Measurements from ENCODE around the gene CYP4F12.

The CYP4F12 gene

DNA sequence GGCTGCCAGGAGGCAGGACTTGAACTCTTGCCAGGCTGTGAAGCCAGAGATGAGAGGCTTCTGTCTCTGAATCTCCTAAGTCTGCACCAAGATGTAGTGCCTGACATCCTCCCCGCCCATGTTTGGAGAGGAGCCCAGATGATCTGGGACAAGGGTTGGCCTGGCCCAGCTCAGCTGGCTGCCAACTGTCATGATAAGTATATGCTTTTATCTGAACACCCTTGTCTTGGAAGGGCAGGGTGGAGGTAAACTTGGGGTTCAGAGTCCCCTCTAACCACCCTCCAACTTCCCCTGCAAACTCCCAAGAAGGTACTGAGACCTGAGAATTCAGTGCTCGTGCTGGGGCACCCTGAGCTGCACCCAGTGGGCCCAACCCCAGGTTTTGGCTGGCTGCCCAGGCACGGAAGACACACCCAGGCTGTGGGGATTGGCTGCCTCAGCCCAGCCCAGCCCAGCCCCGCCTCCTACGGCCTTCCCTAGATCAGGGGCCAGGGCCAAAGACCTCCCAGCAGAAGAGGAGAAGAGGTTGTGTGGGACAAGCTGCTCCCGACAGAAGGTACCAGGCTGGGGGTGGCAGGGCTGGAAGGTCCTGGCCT lies at the start of gene CYP4F12:
CYP4F12 (plus strand) TSS at position 508 of the 596 bp plus-strand sequence. CDS start 443 bp downstream, outside the sequence.
- DNase-seq (ENCODE audit: low read depth in 2 of 2, low spot score in 1 of 2), result no peak

DNA sequence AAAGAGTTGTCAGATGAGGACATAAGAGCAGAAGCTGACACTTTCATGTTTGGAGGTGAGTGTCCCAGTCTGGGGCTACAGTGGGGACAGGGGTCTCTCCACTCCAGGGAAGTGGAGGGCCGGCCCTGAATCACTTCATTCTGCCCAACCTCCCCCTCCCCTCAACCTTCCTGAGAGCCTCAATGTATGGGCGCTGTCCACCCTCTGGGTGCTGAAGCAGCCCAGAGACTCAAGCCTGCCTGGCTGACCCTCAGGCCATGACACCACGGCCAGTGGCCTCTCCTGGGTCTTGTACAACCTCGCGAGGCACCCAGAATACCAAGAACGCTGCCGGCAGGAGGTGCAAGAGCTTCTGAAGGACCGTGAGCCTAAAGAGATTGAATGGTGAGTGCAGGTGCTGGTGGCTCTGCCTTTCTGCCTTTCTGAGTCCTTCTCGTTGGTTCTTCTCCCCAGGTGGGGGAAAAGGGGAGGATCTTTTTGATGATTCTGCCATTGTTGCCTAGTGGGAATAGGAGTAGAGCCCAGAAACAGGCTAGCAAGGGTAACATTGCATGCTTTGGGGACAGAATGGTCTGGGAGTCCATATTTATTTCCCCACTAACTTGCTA lies 49.1 kb upstream of the CYP4F12 start:
- no peak for DNase-seq (ENCODE audit: low read depth in 2 of 2, low spot score in 1 of 2)

DNA sequence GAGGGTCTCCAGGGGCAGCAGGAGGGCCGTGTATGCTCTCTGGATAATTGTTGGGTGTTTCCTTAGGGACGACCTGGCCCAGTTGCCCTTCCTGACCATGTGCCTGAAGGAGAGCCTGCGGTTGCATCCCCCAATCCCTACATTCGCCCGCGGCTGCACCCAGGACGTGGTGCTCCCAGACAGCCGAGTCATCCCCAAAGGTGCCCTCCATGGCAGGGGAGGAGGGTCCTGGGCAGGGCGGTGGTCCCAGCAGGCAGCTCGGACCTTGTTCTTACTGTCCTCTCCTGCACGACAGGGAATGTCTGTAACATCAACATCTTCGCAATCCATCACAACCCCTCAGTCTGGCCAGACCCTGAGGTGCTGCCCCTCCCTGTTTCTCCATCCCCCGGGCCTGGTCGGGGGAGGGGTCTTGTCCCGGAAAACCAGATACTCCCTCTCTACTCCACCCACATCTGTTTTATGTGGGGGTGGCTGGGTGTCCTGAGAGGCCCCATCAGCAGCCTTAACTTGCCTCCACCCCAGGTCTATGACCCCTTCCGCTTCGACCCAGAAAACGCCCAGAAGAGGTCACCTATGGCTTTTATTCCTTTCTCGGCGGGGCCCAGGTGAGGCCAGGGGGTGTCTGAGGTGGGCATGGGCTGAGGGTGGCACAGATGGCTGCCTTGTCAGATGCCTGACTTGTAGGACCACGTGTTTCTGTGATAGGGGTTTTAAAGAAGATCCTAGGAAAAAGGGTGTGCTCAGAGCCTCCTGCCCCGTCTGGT lies 44.5 kb upstream of the CYP4F12 start:
- no peak for DNase-seq (ENCODE audit: low read depth in 2 of 2, low spot score in 1 of 2)

- DNase-seq (ENCODE audit: low read depth in 2 of 2, low spot score in 1 of 2), result peak; percentile 65 to 88
Observed at GRCh38 chr19:15629003-15629880, 43.6 kb upstream of the CYP4F12 start.

- DNase-seq (ENCODE audit: low read depth in 2 of 2, low spot score in 1 of 2), result no peak
Observed at GRCh38 chr19:15631817-15632216, 41.1 kb upstream of the CYP4F12 start.

- no peak for DNase-seq (ENCODE audit: low read depth in 2 of 2, low spot score in 1 of 2)
Observed at GRCh38 chr19:15633082-15633835, 39.6 kb upstream of the CYP4F12 start.

DNA sequence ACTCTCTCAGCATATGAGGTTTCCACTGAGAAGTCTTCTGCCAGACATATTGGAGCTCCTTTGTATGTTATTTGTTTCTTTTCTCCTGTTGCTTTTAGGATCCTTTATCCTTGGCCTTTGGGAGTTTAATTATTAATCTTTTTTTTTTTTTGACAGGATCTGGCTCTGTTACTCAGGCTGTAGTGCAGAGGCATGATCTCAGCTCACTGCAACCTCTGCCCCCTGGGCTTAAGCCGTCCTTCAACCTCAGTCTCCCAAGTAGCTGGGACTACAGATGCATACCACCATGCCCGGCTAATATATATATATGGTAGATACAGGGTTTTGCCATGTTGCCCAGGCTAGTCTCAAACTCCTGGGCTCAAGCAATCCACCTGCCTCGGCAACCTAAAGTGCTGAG lies 38.8 kb upstream of the CYP4F12 start:
- no peak for DNase-seq (ENCODE audit: low read depth in 2 of 2, low spot score in 1 of 2)

DNA sequence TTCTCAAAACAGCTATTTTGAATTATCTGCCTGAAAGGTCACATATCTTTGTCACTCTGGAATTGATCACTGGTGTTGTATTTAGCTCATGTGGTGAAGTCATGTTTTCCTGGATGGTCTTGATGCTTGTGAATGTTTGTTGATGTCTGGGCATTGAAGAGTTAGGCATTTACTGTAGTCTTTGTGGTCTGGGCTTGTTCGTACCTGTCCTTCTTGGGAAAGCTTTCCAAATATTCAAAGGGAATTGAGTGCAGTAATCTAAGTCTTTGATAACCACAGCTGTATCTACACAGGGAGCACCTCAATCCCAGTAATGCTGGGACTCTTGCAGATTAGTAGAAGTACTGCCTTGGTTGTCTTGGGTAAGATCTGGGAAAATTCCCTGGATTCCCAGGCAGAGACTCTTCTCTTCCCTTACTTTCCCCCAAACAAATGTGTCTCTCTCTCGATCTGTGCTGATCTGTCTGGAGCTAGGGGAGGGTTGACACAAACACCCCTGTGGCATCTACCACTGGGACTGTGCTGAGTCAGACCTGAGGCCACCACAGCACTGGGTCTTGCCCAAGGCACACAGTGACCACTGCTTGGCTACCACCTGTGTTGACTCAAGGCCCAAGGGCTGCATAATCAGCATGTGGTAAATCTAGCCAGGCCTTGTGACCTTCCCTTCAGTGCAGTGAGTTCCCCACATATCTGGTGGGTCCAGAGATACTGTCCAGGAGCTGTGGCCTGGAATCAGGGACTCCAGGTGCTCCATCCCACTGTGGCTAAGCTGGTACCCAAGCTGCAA lies 37.7 kb upstream of the CYP4F12 start:
- no peak for DNase-seq (ENCODE audit: low read depth in 2 of 2, low spot score in 1 of 2)

DNA sequence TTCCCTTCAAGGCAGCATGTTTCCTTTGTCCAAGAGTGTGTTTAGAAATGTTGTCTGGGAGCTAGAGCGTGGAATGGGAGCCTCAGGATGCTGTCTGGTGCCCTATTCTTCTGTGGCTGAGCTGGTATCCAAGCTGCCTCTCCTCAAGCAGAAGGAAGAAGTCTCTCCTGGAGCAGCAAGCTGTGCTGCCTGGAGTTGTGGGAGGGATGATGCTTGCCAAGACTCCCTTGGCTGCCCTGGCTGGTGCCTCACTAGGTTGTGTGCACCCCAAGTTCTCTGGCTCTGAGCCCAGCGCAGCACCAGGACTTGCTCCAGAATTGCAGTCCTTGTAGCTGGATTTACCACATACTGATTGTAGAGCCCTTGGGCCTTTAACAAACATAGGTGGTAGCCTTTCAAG lies 36.9 kb upstream of the CYP4F12 start:
- no peak for DNase-seq (ENCODE audit: low read depth in 2 of 2, low spot score in 1 of 2)

GRCh38 chr19:15639596-15639995 lies 33.3 kb upstream of the CYP4F12 start:
- no peak for DNase-seq (ENCODE audit: low read depth in 2 of 2, low spot score in 1 of 2)

DNA sequence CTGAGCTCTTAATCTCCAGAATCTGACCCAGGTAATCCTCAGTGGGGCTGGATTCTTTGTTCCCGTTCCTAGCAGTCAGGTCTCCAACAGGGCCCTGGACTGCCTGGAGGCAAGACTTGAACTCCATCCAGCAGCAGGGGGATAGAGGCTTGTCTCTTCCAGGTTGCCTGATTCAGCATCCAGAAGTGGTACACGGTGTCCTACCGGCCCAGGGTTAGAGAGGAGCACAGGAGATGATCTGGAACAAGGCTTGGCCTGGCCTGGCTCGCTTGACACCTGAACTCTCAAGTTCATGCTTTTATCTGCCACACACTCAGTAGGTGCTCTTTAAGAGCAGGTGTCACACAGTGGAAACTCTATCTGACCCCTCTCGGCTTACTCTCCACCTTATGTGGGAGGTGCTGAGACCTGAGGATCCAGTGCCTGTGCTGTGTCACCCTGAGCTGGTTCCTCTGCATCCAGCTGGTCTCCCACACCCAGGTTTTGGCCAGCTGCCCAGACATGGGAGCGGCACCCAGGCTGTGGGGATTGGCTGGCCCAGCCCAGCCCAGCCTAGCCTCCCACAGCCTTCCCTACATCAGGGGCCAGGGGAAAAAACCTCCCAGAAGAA lies 32.5 kb upstream of the CYP4F12 start, which contains the start of gene CYP4F3:
CYP4F3 (plus strand) TSS at position 604 of the 610 bp plus-strand sequence. CDS start 519 bp downstream, outside the sequence.
- no peak for DNase-seq (ENCODE audit: low read depth in 2 of 2, low spot score in 1 of 2)

DNA sequence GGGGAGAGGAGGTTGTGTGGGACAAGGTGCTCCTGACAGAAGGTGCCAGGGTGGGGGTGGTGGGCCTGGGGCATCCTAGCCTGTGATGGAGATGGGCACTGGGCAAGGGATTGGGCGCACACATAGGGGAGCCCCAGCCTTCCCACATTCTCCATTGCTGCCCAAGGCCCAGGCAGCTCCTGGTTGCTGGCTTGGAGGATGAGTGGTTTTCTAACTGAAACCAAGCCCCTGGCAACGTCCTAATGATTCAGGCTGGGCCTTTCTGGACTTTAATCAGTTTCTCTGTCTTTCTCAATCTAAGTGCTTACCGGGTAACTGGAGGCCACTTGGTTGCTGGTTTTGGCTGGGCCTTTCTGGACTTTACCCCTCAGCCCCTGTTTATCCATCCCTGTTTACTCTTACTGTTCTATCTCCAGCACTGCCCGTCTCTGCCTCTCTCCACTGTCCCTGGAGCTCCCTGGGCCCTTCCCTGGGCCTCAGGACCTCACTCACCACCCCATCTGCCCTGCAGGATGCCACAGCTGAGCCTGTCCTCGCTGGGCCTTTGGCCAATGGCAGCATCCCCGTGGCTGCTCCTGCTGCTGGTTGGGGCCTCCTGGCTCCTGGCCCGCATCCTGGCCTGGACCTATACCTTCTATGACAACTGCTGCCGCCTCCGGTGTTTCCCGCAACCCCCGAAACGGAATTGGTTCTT lies 31.8 kb upstream of the CYP4F12 start:
- no peak for DNase-seq (ENCODE audit: low read depth in 2 of 2, low spot score in 1 of 2)

DNA sequence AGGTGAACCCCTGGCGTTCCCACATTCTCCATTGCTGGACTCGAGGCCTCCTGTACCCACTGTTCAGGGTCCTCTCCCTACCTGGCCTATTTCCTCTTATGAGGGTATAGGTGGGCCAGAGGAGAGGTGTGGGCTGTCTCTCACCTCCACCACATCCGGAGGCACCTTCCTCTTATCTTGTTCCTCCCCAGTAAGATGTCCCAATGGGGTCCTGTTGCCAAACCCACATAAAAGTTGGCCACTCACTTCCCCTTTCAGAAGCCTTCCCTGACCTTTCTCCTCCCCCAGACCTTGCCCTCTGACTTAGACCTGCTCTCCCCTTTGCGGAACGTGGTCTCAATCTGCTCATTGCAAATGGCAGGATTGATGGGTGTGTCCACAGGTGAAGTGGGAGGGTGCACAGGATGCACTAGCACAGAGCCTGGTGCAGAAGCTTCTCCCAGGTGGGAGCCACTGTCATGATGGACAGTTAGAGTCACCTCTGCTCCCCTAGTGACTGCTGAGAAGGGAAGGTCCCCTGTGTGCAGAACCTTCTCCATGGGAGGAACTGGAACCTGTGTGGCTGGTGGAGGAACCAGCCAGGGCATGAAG lies 30.9 kb upstream of the CYP4F12 start:
- no peak for DNase-seq (ENCODE audit: low read depth in 2 of 2, low spot score in 1 of 2)

- no peak for DNase-seq (ENCODE audit: low read depth in 2 of 2, low spot score in 1 of 2)
Observed at GRCh38 chr19:15642807-15643206, 30.1 kb upstream of the CYP4F12 start.

DNA sequence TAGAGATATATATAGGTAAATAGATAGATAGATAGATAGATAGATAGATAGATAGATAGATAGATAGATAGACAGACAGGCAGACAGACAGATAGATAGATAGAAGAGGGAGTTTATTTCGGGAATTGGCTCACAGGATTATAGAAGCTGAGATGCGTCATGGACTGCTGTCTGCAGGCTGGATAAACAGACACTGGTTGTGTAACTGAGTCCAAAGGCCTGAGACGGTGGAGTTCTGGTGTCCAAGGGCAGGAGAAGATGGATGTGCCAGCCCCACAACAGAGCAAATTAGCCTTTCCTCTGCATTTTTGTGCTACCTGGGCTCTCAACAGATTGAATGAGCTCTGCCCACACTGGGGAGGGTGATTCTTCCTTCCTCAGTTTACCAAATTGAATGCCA lies 29.5 kb upstream of the CYP4F12 start:
- no peak for DNase-seq (ENCODE audit: low read depth in 2 of 2, low spot score in 1 of 2)

GRCh38 chr19:15644066-15644741 lies 28.7 kb upstream of the CYP4F12 start:
- DNase-seq (ENCODE audit: low read depth in 2 of 2, low spot score in 1 of 2), result no peak

DNA sequence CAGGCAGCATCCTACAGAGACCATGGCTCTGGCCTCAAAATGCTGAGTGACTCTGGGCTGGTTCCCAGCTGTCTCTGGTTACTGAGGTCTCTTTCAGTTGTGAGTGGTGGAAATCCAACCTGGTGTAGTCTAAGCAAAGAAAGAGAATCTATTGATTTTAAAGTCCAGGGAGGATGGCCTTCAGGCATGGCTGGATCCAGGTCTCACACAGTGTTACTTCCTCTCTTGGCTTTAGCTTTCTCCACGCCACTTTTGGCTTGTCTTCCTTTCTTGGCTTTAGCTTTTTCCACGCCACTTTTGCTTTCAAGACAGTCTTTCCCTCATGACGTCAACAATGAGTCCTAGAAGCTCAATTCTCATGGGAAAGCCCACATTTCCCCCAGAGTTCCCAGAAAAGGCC lies 28.1 kb upstream of the CYP4F12 start:
- DNase-seq (ENCODE audit: low read depth in 2 of 2, low spot score in 1 of 2), result no peak

DNA sequence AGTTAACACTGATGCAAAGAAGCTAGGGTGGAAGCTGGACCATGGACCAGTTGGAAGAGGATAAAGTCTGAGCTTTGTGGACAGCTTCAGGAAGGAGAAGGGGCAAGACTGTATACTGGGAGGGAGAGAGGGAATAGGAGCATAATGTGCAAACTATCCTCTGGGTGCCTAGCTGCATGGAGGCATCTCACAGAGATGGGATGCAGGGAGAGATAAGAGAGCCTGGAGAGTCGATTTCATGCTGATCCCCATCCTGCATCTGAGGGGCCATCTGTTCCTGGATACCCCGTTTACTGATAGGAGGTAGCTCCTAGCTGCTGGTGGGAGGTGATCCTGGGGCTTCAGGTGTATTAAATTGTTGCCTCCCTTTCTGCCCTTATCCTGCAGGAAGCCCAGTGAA lies 23.4 kb upstream of the CYP4F12 start:
- no peak for DNase-seq (ENCODE audit: low read depth in 2 of 2, low spot score in 1 of 2)

All from stimulated activated CD8-positive, alpha-beta memory T cell treated with anti-CD3 and anti-CD28 coated beads, Interleukin-4, amount 100 ng/mL, for 4 hours (primary cell).